ENCODE data around the gene IRX4. TPM values are rescaled to one million over a fixed set of nuclear protein-coding genes. Genes with fewer than 3 reads are reported as not detected.

The IRX4 gene
- 0.92 and 4.2 TPM in 2 replicates for total RNA-seq

DNA sequence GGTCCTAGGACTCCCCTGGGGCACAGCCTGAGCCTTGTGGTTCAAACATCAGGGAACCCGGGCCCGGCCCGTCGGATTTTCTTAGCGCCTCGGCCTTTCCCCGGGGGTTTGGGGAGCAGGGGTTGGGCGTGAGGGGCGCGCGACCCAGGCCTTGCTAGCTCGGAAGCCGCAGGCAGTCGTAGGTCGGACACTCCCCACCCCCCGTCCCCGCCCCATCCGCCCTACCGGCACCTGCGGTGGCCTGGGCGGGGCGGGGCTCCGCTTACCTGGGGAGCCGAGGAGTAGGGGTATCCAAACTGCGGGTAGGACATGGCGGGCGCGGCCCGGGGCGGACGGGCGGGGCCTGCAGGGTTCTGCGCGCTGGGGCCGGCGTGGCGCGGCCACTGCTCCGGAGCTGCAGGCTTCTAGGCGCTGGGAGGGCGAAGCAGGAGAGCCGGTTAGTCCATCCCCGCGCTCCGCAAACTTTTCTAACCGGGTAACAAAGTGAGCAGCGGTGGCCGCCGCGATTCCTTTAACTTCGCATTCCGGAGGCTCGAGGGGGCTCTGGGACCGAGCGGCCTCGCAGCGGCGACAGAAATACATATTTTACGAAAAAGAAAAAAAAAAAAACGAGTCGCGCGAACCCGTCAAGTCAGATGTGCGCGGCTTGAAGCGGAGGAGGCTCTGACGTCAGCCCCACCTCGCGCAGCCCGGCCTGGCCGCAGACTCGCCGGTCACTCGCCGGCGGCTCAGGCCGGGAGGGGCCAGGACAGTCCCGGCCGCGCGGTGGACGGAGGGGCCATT, at the start of gene IRX4:
IRX4 (minus strand) TSS at position 589 of the 783 bp plus-strand sequence; CDS start at position 311, 278 bp downstream.
- TF ChIP-seq, protein P1, sequence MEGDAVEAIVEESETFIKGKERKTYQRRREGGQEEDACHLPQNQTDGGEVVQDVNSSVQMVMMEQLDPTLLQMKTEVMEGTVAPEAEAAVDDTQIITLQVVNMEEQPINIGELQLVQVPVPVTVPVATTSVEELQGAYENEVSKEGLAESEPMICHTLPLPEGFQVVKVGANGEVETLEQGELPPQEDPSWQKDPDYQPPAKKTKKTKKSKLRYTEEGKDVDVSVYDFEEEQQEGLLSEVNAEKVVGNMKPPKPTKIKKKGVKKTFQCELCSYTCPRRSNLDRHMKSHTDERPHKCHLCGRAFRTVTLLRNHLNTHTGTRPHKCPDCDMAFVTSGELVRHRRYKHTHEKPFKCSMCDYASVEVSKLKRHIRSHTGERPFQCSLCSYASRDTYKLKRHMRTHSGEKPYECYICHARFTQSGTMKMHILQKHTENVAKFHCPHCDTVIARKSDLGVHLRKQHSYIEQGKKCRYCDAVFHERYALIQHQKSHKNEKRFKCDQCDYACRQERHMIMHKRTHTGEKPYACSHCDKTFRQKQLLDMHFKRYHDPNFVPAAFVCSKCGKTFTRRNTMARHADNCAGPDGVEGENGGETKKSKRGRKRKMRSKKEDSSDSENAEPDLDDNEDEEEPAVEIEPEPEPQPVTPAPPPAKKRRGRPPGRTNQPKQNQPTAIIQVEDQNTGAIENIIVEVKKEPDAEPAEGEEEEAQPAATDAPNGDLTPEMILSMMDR (IDR thresholded peaks at IDR 0.05; ENCODE audit: insufficient read depth, low read length, poor library complexity, severe bottlenecking): no peak
- H3K27me3 ChIP-seq (ENCODE audit: control insufficient read depth, insufficient read depth, low read length): peaks cover 91% of the 10 kb centered on the region
- H3K4me3 ChIP-seq (ENCODE audit: low read depth, low read length): no peak within 1 kb of the TSS
- no peak for DNase-seq (ENCODE audit: low read depth)
- H3K36me3 ChIP-seq (ENCODE audit: control insufficient read depth, insufficient read depth, low read length): no peaks in the 10 kb centered on the region

DNA sequence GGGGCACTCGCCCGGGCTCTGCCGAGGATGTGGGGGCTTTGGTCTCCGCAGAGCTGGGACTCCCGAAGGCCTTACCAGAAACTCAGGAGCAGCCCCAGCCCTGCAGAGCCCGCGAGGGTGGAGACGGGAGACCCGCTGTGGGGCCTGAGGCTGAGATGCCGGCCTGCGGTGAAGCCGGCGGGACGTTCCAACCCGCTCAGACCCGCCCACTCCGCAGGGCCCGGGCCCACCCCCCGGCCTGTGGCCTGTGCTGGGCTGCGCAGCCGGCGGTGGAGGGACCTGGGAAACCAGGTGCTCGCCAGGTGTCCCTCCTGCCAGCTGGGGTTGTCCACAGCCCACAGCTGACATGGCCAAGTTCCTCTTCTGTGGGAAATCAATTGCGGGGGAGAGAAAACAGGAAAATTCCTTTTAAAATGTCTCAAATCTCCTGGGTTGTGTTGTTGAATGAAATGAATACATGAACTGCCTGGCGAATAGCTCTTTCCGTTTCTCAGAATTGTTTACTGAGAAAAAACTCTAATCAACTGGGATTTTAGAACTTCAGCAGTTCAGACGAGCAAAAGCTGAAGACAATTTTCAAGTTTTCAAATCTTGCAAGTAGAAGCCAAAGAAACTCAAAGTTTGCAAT, 49.0 kb upstream of the IRX4 start:
- DNase-seq (ENCODE audit: low read depth): no peak
- TF ChIP-seq, protein P1 (IDR thresholded peaks at IDR 0.05; ENCODE audit: insufficient read depth, low read length, poor library complexity, severe bottlenecking): no peak
- peak overlapping the region; percentile 6 for H3K4me3 ChIP-seq (ENCODE audit: low read depth, low read length)
- no peaks in the 10 kb centered on the region for H3K36me3 ChIP-seq (ENCODE audit: control insufficient read depth, insufficient read depth, low read length)
- peaks cover 27% of the 10 kb centered on the region for H3K27me3 ChIP-seq (ENCODE audit: control insufficient read depth, insufficient read depth, low read length)

DNA sequence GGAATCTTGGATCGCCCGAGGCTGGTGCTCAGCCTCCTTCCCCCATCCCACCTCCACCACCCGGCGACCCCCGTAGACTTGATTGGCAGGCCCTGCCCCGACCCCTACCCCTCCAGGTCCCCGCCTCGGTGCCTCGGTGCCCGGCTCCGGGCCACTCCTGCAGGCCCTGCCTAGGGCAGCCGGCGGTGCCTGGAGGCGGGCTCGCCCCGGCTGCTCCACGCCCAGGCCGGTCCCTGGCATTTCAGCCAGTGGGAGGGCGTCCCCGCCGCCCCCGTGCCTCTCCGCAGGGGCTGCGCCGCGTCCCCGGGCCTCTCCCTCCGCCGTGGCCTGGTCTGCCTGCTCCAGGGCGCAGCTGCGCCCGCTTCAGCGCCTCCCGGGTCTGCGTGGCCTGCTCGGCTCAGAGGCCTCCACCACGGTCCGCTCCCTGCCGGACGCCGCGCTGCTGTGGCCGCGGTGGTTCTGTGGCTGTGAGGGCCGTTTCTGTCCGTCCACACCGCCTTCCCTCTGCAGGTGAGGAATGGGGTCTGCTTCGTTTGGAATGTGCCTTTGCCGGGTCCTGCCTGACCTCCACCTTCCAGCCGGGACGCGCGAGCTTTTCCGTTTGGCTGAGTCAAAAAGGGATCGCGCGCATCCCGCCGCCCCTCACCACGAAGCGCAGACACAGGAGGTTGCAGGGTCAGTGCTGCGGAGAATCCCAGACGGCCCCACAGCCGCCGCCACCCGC, 48.3 kb upstream of the IRX4 start:
- Histone ChIP-seq H3K27me3 (ENCODE audit: control insufficient read depth, insufficient read depth, low read length) (peaks cover 27% of the 10 kb centered on the region), H3K4me3 (ENCODE audit: low read depth, low read length) (peak overlapping the region; percentile 6), H3K36me3 (ENCODE audit: control insufficient read depth, insufficient read depth, low read length) (no peaks in the 10 kb centered on the region)
- DNase-seq (ENCODE audit: low read depth): no peak
- TF ChIP-seq, protein P1 (IDR thresholded peaks at IDR 0.05; ENCODE audit: insufficient read depth, low read length, poor library complexity, severe bottlenecking): no peak

DNA sequence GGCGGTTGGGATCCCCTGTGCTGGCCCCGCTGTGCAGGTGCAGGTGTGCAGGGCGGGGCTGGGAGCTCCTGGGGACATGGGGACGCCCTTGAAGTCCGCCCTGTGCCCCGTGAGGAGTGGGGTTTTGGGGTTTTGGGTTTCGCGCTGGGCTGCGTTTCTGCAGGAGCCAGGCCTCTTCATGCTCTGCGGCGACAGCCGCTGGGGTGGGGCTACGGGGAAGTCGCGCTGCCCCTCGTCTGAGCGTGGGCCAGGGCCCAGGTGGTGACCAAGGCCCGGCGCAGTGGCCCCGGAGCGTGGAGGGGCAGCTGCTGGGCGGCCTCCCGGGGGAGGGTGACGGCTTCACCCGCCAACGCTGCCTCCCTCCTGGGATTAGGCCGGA, 47.8 kb upstream of the IRX4 start:
- no peak for DNase-seq (ENCODE audit: low read depth)
- TF ChIP-seq, protein P1 (IDR thresholded peaks at IDR 0.05; ENCODE audit: insufficient read depth, low read length, poor library complexity, severe bottlenecking): no peak
- no peak overlapping the region for H3K4me3 ChIP-seq (ENCODE audit: low read depth, low read length)

DNA sequence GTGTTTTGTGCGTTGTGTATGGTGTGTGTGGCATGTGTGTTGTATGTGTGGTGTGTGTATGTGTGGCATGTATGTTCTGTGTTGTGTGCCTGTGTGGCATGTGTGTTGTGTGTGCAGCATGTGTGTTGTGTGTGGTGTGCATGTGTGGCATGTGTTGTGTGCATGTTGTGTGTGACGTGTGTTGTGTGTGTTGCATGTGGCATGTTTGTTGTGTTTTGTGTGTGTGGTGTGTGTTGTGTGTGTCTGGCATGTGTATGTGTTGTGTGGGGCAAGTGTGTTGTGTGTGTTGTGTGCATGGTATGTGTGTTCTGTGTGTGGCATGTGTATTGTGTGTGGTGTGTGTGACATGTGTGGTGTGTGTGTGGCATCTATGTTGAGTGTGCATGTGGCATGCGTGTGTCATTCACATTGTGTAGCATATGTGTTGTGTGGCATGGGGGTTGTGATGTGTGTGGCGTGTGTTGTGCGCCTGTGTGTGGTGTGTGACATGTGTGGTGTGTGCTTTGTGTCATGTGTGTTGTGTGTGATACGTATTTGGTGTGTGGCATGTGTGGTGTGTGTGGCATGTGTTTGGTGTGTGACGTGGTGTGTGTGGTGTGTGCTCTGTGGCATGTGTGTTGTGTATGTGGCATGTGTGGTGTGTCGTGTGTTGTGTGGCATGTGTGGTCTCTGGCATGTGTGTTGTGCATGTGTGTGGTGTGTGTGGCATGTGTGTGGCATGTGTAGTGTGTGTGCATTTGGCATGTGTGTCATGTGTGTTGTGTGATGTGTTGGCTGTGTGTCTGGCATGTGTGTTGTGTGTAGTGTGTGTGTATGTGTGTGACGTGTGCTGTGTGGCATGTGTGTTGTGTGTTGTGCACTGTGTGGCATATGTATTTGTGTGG, 46.6 kb upstream of the IRX4 start:
- H3K4me3 ChIP-seq (ENCODE audit: low read depth, low read length): no peak overlapping the region
- no peak for DNase-seq (ENCODE audit: low read depth)
- TF ChIP-seq, protein P1 (IDR thresholded peaks at IDR 0.05; ENCODE audit: insufficient read depth, low read length, poor library complexity, severe bottlenecking): no peak

More for the DNA sequence above, 47.8 kb upstream of the IRX4 start:
- peaks cover 27% of the 10 kb centered on the region for H3K27me3 ChIP-seq (ENCODE audit: control insufficient read depth, insufficient read depth, low read length)
- no peaks in the 10 kb centered on the region for H3K36me3 ChIP-seq (ENCODE audit: control insufficient read depth, insufficient read depth, low read length)

More for the DNA sequence above, 46.6 kb upstream of the IRX4 start:
- peaks cover 27% of the 10 kb centered on the region for H3K27me3 ChIP-seq (ENCODE audit: control insufficient read depth, insufficient read depth, low read length)
- H3K36me3 ChIP-seq (ENCODE audit: control insufficient read depth, insufficient read depth, low read length): no peaks in the 10 kb centered on the region
